Measurements from ENCODE around the gene EPHA4.

- TF ChIP-seq CTCF (conservative IDR thresholded peaks at IDR 0.05; ENCODE audit: low read length) (no peak), EZH2phosphoT487 (IDR thresholded peaks at IDR 0.05; ENCODE audit: borderline replicate concordance) (no peak)
These were observed 182.2 kb downstream of the EPHA4 start for GRCh38 chr2:221389904-221390303.

All from Loucy (cell line).